Stimulated activated CD4-positive, alpha-beta T cell treated with anti-CD3 and anti-CD28 coated beads, Interleukin-2, amount 100 ng/mL, for 24 hours (primary cell): ENCODE results near the gene DNAH14.
"Not testable (repeated sequence)": the region's sequence is repeated elsewhere in the genome, so short reads cannot be mapped to it uniquely, and the experiment has no call there.

ENCODE experiments used
- DNase-seq, 2 donors: peaks; one replicate each; pipeline ENCODE4 v3.0.0-alpha.2; 2020

The DNAH14 gene

DNA sequence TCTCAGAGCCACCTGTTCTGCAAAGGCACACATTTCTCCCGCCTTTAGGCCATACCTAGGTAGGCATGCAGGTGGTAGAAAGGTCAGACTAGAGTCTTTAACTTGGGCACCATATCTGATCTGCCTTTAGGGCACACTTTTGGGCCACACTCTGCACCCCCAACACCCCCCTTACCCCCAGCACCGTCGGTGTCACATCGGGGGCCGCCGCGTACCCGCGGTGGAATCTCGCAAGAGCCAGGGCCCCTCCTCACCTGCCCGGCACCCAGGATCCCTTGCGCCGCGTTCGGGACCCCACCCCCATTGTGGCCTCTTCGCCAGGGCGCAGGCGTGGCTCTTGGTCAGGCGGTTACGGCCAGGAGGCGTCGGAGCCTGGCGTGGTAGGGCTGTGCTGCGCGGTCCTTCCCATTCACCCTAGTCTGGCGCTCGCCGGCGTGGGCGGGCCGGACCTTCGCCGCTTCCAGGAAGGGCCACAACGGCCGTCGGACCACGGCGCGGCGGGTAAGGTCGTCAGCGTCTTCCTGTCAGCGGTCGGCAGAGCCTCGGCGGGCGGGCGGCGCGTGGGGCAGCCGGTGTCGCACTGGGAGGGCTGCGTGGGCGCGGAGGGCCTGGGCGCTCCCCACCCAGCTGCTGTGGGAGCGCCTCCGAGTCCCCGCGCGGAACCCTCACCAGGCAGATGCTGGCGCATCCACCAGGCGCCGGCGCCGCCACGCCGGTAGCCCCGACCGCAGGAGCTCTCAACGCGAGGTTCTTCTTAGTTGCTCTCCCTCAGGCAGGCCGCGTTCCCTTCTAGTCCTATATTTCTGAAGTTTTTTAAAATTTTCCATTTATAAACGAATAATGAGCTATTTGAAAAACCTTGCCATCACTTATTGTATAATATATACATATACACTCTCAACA, at the start of gene DNAH14:
Gene DNAH14, plus strand, starts transcription at position 341 of the 903 bp plus-strand sequence. CDS start 23,028 bp downstream, outside the sequence.
- DNase-seq = peak in 1 of 2 donors; percentile 32

DNA sequence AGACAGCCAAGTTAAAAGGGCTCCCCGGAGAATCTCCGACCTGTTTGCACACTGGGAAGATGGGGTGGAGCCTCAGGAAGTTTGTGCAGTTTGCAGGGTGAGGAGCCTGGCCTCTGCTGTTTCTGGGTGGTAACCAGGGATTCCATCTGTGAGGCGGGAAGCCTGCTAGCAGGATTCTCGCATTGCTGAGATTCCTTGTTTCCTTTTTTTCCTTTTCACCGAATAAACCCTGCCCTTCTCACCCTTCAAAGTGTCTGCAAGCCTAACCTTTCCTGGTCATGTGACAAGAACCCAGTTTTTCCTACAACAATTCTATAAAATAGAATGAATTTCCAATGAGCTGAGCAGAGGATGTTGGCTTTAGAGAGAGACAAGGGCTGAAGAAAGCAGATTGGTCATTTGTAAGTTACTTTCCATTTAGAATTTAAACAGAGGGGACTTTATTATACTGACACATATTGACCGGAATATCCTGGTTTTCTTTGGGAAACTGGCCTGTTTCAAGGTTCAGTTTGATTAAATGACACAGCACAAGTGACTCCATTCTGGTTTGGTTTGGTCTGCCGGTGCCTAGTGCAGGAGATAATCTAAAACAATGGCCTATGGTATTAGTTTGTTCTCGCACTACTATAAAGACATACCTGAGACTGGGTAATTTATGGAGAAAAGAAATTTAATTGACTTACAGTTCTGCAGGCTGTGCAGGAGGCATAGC, 48.7 kb upstream of the DNAH14 start:
- no peak for DNase-seq

DNA sequence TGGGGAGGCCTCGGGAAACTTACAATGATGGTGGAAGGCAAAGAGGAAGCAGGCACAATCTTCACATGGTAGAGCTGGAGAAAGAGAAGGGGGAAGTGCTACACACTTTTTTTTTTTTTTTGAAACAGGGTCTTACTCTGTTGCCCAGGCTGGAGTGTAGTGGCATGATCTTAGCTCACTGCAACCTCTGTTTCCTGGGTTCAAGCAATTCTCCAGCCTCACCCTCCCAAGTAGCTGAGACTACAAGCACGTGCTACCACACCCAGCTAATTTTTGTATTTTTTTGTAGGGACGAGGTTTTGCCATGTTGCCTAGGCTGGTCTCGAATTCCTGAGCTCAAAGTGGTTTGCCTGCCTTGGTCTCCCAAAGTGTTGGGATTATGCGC, 48.2 kb upstream of the DNAH14 start:
- not testable (repeated sequence) for DNase-seq

DNA sequence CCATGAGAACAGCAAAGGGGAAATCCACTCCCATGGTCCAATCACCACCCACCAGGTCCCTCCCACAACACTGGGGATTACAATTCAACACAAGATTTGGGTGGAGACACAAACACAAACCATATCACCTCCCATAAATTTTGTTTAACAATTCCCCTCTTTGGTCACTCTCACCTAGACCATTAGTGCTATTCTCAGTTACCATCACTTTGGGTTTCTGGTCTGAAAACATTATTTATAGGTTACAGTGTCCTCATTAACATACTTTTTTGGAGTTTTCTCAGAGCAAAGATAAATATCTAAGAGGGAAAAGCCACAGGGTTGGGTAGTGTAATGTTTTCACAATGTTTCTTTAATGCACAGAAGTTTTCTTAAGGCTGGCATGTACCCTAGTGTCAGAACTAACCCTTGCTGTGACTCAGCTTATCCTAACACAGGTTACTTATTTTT, 47.7 kb upstream of the DNAH14 start:
- DNase-seq = no peak

DNA sequence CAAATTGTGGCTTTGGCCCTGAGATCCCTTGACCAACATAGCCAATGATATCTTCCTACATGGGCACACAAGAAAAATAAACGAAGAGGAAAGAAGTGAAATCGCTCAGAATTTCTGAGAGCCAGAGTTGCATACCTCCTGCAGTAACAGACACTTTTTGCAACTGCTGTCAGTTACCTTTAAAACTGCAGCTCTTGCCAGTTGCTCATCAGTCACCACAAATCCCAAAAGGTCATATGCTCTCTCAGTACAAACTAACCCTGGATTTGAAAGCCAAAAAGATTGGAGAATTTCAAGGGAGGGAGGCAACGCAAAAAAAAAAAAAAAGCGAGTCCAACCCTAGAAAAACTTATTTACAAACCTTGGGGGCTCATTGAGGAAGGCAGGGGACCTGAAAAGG, 47.2 kb upstream of the DNAH14 start:
- DNase-seq = no peak

DNA sequence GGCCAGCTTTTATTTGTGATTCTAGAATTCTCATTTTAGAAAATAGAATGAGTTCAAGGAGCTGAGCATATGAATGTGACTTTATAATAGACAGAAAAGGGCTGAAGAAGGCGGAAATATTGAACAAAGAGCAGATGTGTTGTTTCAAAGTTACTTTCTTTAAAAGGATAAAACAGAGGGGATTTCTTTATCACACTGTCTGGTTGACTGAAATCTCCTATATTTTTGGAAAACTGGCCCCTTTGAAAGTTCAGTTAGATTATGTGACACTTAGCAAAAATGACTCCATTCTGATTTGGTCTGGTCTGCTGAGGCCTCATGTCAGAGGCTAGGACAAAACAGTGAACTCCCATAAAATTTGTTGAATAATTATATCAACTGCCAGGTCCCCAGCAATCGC, 46.4 kb upstream of the DNAH14 start:
- DNase-seq = no peak

DNA sequence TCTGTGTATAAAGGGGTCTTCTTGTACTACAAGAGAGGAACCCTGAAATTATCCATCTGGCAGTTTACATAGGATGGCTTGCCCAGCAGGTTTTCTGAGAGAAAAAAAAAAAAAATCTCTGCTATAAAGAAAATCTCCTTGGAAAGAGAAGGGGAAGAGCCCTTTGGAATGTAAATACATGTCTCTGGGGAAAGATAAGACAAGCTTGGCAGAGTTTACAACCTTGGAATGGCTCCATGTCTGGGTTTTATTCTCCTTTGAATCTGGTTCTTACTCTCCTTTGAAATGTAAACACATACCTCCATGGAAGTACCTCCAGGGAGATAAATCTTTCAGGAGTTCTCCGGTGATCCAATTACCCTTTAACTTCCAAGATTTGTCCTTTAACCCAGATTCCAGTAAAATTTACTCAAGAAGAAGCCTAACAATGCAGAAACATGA, 45.1 kb upstream of the DNAH14 start:
- no peak for DNase-seq

DNA sequence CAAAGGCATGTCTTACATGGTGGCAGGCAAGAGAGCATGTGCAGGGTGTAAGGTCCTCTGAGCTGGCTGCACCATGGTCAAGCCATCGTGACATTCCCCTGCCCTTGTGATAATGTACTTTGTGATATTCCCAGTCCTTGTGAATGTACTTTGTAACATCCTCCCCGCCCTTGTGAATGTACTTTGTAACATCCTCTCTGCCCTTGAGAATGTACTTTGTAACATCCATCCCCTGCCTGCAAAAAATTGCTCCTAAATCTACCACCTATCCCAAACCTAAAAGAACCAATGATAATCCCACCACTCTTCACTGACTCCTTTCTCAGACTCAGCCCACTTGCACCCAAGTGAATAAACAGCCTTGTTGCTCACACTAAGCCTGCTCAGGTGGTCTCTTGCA, 44.1 kb upstream of the DNAH14 start:
- not testable (repeated sequence) for DNase-seq

DNA sequence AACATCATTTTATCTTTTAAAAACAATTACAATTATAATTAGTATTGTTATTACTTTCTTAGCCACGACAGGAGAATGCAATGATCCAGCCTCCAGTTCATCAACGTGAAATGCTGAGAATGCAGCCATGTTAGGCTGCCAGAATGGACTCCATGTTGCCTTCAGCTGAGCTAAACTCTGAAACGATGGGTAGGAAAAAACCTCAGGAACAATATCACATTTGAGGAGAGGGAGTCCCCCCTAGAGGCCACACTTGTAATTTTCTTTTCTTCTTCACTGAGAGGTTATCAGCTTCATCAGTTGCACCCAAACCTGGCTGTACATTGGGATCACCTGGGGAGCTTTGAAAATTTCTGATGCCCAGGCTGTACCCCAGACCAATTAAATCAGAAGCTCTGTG, 34.6 kb upstream of the DNAH14 start:
- no peak for DNase-seq

DNA sequence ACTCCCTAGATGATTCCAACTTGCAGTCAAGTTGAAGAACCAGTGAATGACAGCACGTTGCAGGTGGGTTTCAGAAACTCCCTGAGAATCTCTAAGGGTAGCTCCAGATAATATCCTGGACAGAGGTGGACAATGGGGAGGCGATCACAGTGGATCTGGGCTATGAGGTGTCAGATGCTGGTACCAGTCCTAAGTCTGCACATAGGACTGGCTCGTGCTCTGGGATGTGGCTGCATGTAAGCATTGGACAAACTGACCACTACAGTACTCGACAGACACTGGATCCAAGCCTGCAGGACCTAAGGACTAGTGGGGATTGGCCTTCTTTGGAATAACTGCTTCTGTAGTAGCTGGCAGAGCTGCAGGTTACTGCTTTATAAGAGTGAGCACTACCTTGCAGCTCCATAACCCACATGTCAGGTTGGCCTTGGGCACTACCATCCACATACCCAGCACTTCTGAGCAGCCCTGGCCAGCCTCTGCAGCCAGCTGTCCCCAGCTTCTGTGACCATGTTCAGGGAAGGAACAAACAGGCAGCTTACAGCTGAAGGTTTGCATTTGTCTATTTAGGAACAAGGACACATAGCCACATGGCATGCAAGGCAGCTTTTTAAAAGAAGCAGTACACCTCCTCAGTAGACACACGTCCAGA, 33.2 kb upstream of the DNAH14 start:
- DNase-seq = no peak

DNA sequence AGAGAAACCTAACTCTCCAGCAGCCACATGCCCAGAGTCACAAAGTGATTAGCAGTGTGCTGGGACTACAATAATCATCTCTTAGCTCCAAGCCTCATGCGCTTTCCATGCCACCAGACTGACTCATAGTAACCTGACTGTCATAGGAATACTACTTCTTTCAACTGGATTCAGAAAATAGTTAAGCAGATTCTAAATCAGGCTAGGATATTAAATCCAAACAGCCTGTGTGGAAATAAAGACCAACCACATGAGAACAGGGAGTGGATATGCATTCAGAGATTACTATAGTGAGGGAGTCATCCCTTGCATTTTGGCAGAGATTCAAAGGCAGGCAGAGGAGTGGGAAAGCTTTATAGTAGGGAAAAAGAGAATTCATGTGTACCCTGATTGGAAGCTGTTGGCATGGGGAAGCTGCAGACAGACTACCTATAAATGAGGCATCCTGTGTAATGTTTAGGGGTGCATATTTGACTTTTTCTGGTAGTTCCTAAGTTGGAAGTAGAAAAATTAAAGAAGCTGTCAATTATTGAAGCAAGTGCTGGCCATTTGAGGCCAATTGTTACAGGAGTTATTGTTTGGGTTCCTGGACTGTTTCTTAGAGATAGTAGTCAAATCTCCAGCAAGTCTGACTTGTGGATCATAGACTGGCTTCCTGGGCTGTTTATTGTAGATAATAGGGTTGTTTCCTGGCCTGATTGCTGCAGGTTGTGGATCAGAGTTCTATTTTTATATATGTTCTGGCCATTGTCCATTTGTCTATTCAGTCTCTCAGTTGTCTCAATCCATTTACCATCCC, 31.7 kb upstream of the DNAH14 start:
- no peak for DNase-seq

DNA sequence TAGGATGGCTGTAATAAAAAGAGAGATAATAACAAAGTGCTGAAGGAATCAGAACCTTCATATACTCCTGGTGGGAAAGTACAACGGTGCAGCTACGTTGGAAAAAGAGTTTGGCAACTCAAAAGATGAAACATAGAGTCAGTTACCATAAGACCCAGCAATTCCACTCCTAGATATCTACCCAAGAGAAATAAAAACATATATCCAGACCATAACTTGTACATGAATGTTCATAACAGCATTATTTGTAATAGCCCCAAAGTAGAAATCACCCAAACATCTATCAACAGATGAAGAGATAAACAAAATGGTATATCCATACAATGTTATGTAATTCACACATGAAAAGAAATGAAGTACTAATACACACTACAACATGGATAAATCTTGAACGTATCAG, 30.5 kb upstream of the DNAH14 start:
- DNase-seq = no peak

DNA sequence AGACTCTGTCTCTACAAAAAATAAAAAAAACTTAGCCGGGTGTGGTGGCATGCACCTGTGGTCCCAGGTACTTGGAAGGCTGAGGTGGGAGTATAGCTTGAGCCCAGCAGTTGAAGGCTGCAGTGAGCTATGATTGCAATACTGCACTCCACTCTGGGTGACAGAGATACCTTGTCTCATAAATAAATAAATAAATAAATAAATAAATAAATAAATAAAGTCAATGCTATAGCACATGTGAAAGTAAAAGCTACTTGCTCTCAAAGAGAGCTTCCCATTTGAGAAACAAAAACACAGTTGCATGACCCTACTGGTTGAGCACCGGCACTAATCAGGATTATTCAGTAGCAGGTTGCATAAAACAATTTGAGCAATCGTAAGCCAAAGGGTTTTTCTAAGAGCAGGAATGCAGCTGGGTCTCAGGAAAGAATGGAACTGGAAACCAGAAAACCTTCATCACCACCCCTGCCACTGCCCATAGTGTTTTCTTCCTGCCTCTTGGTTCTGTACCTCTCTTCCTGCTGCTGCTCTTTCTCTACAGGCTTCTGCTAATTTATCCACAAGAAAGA, 29.3 kb upstream of the DNAH14 start:
- DNase-seq = no peak

DNA sequence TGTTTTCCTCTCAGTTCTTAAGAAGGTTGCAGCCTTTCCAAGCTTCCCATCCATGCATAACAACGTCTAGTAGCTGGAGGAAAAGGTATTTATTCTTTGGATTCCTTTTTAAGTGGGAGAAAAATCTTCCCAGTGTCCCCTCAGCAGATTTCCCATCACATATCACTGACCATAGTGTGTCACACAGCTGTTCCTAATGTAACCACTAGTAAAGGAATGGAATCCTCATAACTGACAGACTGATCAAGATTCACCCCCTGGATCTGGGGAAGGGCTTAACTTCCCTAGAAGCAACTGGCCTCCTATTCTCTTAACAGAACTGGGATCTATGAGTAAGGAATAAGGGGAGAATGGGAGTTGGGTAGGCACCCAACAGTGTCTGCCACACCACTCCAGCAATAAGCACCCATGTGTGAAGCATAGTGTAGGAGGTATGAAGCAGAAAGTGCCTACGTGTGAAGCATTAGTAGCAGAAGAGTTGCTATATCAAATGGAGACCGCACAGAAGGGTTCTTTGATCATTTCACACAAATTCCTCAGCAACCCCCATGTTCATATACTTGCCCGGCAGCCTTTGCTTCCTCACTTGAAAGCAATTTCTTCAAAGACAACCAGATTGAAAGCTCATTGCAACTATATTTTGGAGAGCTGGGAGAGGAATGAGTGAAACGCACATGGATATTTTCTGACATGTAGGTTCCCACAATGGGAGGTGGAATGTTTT, 28.2 kb upstream of the DNAH14 start:
- no peak for DNase-seq

DNA sequence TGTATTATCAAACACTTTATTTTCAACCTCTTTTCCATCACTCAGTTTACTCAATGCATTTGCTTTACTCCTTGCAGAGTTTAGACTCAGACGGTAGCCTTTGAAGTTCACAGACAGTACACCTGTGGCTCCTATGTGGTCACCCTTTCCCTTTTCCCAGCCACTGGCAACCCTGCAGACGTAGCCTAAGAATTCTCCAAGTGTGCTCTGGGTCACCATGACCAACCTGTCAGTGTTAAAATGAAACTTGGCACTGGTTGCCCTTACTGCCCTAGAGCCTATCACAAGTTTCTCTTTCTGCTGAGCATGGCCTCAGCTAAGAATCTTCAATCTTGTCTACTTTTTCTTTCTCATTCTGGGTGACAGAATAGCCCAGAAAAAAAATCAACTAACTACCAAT, 25.5 kb upstream of the DNAH14 start:
- no peak for DNase-seq

DNA sequence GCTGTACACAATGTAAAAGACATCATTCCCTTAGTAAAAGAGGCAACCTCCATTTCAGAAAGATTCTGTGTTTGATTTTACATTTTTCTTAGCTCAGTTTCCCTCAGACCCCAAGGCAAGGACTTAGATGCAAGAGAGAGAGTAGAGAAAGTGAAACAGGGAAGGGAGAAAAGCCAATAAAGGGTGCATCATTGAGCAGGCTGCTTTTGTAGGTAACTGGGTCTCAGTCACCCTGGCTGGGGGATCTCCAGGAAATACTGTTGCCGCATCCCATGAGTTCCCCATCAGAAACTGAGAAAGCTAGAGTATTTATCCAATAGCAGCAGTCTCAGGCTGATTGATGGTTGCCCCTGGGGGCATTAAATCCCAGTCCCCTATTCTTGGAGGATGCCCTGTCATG, 23.1 kb upstream of the DNAH14 start:
- no peak for DNase-seq

DNA sequence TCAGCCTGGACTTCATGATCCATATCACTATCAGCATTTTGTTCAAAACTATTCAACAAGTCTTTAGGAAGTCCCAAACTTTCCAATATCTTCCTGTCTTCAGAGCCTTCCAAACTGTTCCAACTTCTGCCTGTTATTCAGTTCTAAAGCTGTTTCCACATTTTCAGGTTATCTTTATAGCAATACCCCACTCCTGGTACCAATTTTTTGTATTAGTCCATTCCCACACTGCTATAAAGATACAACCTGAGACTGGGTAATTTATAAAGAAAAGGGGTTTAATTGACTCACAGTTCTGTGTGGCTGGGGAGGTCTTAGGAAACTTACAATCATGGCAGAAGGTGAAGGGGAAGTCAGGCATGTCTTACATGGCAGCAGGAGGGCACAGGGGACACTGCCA, 18.3 kb upstream of the DNAH14 start:
- no peak for DNase-seq

DNA sequence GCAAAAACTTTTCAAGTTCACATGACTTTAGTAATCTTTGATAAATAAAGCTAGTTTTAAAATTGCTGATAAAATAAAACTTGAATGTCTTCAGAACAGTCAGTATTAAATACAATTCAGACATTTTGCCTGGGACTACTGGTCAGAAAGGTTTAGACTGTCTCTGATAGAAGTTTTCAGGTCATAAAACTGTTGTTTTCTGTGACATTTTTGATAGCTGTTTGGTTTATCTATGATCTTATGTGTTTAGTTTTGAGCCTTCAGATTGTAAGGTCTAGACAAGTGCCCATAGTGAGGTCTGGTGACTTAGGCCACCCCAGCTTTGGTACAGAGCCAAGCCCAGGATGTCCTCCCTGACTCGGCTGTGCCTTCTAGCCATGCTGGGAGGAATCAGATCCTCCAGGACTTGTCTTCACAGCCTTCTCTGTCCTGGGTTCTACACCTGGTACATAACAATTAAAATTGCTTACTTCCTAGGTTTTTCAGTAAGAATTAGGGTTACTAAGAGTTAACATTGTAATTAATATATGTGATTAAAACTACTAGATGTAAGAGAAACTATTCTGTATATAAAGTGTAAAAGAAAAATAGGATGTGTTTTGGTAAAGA, 15.1 kb upstream of the DNAH14 start:
- DNase-seq = no peak

DNA sequence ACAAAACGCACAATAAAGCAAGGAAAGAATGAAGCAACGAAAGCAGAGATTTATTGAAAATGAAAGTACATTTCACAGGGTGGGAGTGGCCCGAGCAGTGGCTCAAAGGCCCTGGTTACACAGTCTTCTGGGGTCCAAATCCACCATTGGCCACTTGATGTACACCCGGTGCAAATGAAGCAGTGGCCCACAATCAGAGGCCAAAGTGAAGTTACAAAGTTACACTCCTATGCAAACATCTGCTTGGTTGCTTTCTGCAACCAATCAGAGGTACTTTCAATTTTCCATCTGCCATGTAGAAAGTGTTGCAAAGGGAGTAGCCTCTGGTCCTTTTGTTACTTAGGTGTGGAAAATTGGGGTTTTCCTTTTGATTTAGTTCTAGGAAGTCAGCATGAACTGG, 10.0 kb upstream of the DNAH14 start:
- no peak for DNase-seq

DNA sequence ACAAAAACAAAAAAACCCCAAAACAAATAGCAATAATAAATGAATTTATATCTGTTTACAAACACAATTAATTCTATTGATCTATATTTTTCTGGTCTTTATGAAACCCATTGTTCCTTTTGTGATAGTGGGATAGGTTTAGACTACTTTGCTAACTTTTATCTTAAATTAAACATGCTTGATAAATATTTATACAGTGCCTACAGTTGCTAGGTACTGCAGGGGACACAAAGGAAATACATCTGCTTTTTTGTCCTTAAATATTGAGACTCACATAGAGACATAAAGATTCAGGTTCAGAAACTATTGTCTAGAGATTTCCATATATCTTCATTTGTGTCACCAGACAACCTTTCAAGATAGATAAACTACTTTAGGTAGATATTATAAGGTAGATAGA, 8.5 kb upstream of the DNAH14 start:
- DNase-seq = no peak

DNA sequence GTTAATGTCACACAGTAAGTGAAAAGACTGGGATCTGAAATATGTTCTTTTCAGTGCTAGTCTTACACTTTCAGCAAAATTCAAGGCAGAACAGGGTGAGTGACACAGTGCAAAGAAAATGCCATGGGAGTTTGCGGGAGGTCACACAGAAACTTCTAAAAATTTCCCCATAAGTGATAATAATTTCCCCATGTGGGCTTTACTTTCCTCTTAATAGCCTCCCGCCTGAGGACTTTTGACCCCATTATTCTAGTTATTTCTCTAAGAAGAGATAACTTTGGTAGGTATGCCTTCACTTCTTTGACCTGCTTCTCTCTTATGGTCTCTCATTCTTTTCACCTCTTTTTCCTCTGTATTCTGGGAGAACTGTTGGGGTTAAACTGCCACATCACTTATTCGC, 8.1 kb upstream of the DNAH14 start:
- DNase-seq = no peak
